HepG2 (cell line): Measurements from ENCODE around the gene CAPN9. TPM values are rescaled to one million over a fixed set of nuclear protein-coding genes. Genes with fewer than 3 reads are reported as not detected.
A peak's percentile ranks its signal among the peaks of the same experiment; 100 is the strongest.

Experiments
- AGO2 ChIP-seq: fragments of 200-400 bp; formaldehyde crosslinking; optimal IDR thresholded peaks from 2 replicates; pipeline ENCODE3; 2017; ENCODE audit warnings: mild to moderate bottlenecking, low read depth, low read length, moderate library complexity
- ELF4 ChIP-seq: sonication (generic); formaldehyde crosslinking; IDR thresholded peaks from 2 replicates; pipeline ENCODE4 v1.5.0; 2020; ENCODE audit warnings: missing genetic modification reagents, mild to moderate bottlenecking, moderate library complexity, borderline replicate concordance
- FOXM1 ChIP-seq: sonication (generic); formaldehyde crosslinking; IDR thresholded peaks from 2 replicates; pipeline ENCODE4 v1.5.0; 2020; ENCODE audit warnings: missing genetic modification reagents
- TARDBP ChIP-seq: sonication (generic); formaldehyde crosslinking; IDR thresholded peaks from 2 replicates; pipeline ENCODE4 v1.8.0; 2022; ENCODE audit warnings: mild to moderate bottlenecking, missing genetic modification reagents
- TBP ChIP-seq: sonication (generic); formaldehyde crosslinking; IDR thresholded peaks from 2 replicates; pipeline ENCODE4 v1.5.0; 2020; ENCODE audit warnings: missing genetic modification reagents
- TCF7L2 ChIP-seq: IDR thresholded peaks from 2 replicates; pipeline ENCODE4 v1.6.1; 2011; ENCODE audit warnings: mild to moderate bottlenecking, low read depth, low read length, moderate library complexity
- ZNF20 ChIP-seq: sonication (generic); formaldehyde crosslinking; IDR thresholded peaks from 2 replicates; pipeline ENCODE4 v1.4.0; 2020; ENCODE audit warnings: mild to moderate bottlenecking, moderate library complexity, missing genetic modification reagents
- ZNF329 ChIP-seq: sonication (generic); formaldehyde crosslinking; IDR thresholded peaks from 2 replicates; pipeline ENCODE4 v1.9.0; 2021; ENCODE audit warnings: low read depth, mild to moderate bottlenecking, missing genetic modification reagents
- ZNF430 ChIP-seq: sonication (generic); formaldehyde crosslinking; IDR thresholded peaks from 2 replicates; pipeline ENCODE4 v1.9.0; 2021; ENCODE audit warnings: mild to moderate bottlenecking, missing genetic modification reagents
- ZNF773 ChIP-seq: sonication (generic); formaldehyde crosslinking; IDR thresholded peaks from 2 replicates; pipeline ENCODE4 v1.4.0; 2020; ENCODE audit warnings: missing genetic modification reagents, borderline replicate concordance
- polyA plus RNA-seq, 8 experiments: library from polyadenylated mRNA; depleted of rRNA in 3 of 8; stranded (reverse) in 7 of 8; unstranded in 1 of 8; fragments of >200 nt; fragmentation: Illumina TruSeq in 4 of 8; extraction: Trizol in 4 of 8; gene quantifications; 2 replicates each; pipeline versions ENCODE4 v1.2.1 to v1.2.3, GENCODE V29; 2011 to 2016; ENCODE audit warnings: low read depth in 4 of 8, missing spikeins in 1 of 8, mixed read lengths in 1 of 8; ENCODE audit not compliant: insufficient read depth in 1 of 8
- total RNA-seq, 5 experiments: library from RNA; depleted of rRNA; stranded (reverse); fragments of >200 nt; fragmentation: Illumina TruSeq; extraction: Trizol; gene quantifications; 2 replicates each; pipeline ENCODE4 v1.2.3, GENCODE V29; 2016; ENCODE audit warnings: low read depth in 1 of 5
- TF ChIP-seq, protein P1 (sequence below): IDR thresholded peaks from 2 replicates; pipeline ENCODE4 v1.6.1; 2016; ENCODE audit warnings: mild to moderate bottlenecking, missing biosample characterization, missing genetic modification reagents
- TF ChIP-seq, protein P2 (sequence below): IDR thresholded peaks from 2 replicates; pipeline ENCODE4 v1.6.1; 2016; ENCODE audit warnings: missing compliant biosample characterization, missing genetic modification reagents, borderline replicate concordance
- TF ChIP-seq, protein P3 (sequence below): sonication (generic); formaldehyde crosslinking; conservative IDR thresholded peaks from 2 replicates; pipeline ENCODE4 v1.5.0; 2020; ENCODE audit warnings: missing genetic modification reagents
- TF ChIP-seq, protein P4 (sequence below): sonication (generic); formaldehyde crosslinking; IDR thresholded peaks from 2 replicates; pipeline ENCODE4 v1.8.0; 2022; ENCODE audit warnings: low read depth, missing genetic modification reagents
- TF ChIP-seq, protein P5 (sequence below): IDR thresholded peaks from 2 replicates; pipeline ENCODE4 v1.6.1; 2012; ENCODE audit warnings: low read length, improper control_type of control experiment
- TF ChIP-seq, protein P6 (sequence below): sonication (generic); formaldehyde crosslinking; IDR thresholded peaks from 2 replicates; pipeline ENCODE4 v1.4.0; 2020; ENCODE audit warnings: low read depth, missing genetic modification reagents
- TF ChIP-seq, protein P7 (sequence below): sonication (generic); formaldehyde crosslinking; IDR thresholded peaks from 2 replicates; pipeline ENCODE4 v1.5.0; 2020; ENCODE audit warnings: missing genetic modification reagents

Gene CAPN9
- total and polyA plus RNA-seq, 2 of the 13 experiments (the other 11 are each of a cell fraction or from before 2014, with no cell fraction given): 0.04 to 0.31 TPM

DNA sequence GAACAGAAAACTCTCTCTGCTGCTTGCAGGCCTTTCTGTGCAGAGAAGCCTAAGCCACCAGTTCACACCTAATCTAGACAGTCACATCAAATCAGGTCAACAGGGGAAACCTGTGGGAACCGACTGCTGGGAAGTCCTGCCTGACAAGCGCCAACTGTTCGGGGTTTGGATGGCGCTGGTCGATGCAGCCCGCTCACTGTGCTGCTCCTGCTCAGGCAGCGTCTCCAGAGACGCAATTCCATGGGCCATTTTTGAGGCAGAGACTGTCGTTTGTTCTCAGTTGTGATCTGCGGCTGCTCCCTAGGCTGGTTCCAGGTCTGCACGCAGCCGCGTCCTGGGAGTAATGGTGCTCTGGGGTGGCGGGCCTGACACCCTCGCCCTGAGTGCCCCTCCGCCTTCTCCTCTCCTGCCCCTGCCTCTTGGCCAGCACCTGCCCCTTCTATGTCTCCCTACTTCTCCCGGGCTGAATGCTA lies 34.7 kb upstream of the CAPN9 start (continued):
- TF ChIP-seq, protein P1, sequence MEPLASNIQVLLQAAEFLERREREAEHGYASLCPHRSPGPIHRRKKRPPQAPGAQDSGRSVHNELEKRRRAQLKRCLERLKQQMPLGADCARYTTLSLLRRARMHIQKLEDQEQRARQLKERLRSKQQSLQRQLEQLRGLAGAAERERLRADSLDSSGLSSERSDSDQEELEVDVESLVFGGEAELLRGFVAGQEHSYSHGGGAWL (CRISPR knock-in tag): no peak
- TF ChIP-seq, protein P2, sequence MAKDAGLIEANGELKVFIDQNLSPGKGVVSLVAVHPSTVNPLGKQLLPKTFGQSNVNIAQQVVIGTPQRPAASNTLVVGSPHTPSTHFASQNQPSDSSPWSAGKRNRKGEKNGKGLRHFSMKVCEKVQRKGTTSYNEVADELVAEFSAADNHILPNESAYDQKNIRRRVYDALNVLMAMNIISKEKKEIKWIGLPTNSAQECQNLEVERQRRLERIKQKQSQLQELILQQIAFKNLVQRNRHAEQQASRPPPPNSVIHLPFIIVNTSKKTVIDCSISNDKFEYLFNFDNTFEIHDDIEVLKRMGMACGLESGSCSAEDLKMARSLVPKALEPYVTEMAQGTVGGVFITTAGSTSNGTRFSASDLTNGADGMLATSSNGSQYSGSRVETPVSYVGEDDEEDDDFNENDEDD: no peak
- TF ChIP-seq FOXM1 (CRISPR knock-in tag) (no peak), ELF4 (CRISPR knock-in tag) (no peak), TARDBP (no peak), ZNF773 (CRISPR knock-in tag) (no peak), ZNF329 (no peak), TBP (CRISPR knock-in tag) (no peak), TCF7L2 (no peak), AGO2 (peak; percentile 87), ZNF430 (CRISPR knock-in tag) (0 out of 2 replicates have a peak, but pooled peaks have one; percentile 39), ZNF20 (CRISPR knock-in tag) (no peak)
- TF ChIP-seq, protein P3, sequence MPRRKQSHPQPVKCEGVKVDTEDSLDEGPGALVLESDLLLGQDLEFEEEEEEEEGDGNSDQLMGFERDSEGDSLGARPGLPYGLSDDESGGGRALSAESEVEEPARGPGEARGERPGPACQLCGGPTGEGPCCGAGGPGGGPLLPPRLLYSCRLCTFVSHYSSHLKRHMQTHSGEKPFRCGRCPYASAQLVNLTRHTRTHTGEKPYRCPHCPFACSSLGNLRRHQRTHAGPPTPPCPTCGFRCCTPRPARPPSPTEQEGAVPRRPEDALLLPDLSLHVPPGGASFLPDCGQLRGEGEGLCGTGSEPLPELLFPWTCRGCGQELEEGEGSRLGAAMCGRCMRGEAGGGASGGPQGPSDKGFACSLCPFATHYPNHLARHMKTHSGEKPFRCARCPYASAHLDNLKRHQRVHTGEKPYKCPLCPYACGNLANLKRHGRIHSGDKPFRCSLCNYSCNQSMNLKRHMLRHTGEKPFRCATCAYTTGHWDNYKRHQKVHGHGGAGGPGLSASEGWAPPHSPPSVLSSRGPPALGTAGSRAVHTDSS (CRISPR knock-in tag): no peak
- TF ChIP-seq, protein P4, sequence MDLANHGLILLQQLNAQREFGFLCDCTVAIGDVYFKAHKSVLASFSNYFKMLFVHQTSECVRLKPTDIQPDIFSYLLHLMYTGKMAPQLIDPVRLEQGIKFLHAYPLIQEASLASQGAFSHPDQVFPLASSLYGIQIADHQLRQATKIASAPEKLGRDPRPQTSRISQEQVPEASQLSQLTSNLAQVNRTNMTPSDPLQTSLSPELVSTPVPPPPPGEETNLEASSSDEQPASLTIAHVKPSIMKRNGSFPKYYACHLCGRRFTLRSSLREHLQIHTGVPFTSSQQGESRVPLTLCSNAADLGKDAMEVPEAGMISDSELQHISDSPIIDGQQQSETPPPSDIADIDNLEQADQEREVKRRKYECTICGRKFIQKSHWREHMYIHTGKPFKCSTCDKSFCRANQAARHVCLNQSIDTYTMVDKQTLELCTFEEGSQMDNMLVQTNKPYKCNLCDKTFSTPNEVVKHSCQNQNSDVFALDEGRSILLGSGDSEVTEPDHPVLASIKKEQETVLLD (CRISPR knock-in tag): no peak
- TF ChIP-seq, protein P5, sequence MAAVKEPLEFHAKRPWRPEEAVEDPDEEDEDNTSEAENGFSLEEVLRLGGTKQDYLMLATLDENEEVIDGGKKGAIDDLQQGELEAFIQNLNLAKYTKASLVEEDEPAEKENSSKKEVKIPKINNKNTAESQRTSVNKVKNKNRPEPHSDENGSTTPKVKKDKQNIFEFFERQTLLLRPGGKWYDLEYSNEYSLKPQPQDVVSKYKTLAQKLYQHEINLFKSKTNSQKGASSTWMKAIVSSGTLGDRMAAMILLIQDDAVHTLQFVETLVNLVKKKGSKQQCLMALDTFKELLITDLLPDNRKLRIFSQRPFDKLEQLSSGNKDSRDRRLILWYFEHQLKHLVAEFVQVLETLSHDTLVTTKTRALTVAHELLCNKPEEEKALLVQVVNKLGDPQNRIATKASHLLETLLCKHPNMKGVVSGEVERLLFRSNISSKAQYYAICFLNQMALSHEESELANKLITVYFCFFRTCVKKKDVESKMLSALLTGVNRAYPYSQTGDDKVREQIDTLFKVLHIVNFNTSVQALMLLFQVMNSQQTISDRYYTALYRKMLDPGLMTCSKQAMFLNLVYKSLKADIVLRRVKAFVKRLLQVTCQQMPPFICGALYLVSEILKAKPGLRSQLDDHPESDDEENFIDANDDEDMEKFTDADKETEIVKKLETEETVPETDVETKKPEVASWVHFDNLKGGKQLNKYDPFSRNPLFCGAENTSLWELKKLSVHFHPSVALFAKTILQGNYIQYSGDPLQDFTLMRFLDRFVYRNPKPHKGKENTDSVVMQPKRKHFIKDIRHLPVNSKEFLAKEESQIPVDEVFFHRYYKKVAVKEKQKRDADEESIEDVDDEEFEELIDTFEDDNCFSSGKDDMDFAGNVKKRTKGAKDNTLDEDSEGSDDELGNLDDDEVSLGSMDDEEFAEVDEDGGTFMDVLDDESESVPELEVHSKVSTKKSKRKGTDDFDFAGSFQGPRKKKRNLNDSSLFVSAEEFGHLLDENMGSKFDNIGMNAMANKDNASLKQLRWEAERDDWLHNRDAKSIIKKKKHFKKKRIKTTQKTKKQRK: no peak
- TF ChIP-seq, protein P6, sequence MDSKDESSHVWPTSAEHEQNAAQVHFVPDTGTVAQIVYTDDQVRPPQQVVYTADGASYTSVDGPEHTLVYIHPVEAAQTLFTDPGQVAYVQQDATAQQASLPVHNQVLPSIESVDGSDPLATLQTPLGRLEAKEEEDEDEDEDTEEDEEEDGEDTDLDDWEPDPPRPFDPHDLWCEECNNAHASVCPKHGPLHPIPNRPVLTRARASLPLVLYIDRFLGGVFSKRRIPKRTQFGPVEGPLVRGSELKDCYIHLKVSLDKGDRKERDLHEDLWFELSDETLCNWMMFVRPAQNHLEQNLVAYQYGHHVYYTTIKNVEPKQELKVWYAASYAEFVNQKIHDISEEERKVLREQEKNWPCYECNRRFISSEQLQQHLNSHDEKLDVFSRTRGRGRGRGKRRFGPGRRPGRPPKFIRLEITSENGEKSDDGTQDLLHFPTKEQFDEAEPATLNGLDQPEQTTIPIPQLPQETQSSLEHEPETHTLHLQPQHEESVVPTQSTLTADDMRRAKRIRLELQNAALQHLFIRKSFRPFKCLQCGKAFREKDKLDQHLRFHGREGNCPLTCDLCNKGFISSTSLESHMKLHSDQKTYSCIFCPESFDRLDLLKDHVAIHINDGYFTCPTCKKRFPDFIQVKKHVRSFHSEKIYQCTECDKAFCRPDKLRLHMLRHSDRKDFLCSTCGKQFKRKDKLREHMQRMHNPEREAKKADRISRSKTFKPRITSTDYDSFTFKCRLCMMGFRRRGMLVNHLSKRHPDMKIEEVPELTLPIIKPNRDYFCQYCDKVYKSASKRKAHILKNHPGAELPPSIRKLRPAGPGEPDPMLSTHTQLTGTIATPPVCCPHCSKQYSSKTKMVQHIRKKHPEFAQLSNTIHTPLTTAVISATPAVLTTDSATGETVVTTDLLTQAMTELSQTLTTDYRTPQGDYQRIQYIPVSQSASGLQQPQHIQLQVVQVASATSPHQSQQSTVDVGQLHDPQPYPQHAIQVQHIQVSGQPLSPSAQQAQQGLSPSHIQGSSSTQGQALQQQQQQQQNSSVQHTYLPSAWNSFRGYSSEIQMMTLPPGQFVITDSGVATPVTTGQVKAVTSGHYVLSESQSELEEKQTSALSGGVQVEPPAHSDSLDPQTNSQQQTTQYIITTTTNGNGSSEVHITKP: no peak
- TF ChIP-seq, protein P7, sequence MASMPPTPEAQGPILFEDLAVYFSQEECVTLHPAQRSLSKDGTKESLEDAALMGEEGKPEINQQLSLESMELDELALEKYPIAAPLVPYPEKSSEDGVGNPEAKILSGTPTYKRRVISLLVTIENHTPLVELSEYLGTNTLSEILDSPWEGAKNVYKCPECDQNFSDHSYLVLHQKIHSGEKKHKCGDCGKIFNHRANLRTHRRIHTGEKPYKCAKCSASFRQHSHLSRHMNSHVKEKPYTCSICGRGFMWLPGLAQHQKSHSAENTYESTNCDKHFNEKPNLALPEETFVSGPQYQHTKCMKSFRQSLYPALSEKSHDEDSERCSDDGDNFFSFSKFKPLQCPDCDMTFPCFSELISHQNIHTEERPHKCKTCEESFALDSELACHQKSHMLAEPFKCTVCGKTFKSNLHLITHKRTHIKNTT (CRISPR knock-in tag): no peak
